ENCODE results near the gene LYG2.
"Not testable (repeated sequence)": the region's sequence is repeated elsewhere in the genome, so short reads cannot be mapped to it uniquely, and the experiment has no call there.

Gene LYG2

GRCh38 chr2:99200076-99200800, 55.2 kb downstream of the LYG2 start:
- no peak for DNase-seq (ENCODE audit: low read depth)
- no peak for TF ChIP-seq CTCF (IDR thresholded peaks at IDR 0.05; ENCODE audit: insufficient read depth, low read depth, low read length, missing control alignments)
- no peak overlapping the region for H3K4me3 ChIP-seq (ENCODE audit: low read depth, low read length)

- H3K4me3 ChIP-seq (ENCODE audit: low read depth, low read length) = no peak overlapping the region
- no peak for DNase-seq (ENCODE audit: low read depth)
- TF ChIP-seq CTCF (IDR thresholded peaks at IDR 0.05; ENCODE audit: insufficient read depth, low read depth, low read length, missing control alignments) = no peak
Observed at GRCh38 chr2:99198103-99198841, 57.2 kb downstream of the LYG2 start.

GRCh38 chr2:99192364-99192763, 63.1 kb downstream of the LYG2 start:
- H3K4me3 ChIP-seq (ENCODE audit: low read depth, low read length); DNase-seq (ENCODE audit: low read depth): not testable (repeated sequence)
